ENCODE measurements around the gene EVI5. TPM values are rescaled to one million over a fixed set of nuclear protein-coding genes. Genes with fewer than 3 reads are reported as not detected.

EVI5 gene
- total RNA-seq, 3 donors from 2014 or later: 28.0 to 38.7 (median 31.2) TPM

DNA sequence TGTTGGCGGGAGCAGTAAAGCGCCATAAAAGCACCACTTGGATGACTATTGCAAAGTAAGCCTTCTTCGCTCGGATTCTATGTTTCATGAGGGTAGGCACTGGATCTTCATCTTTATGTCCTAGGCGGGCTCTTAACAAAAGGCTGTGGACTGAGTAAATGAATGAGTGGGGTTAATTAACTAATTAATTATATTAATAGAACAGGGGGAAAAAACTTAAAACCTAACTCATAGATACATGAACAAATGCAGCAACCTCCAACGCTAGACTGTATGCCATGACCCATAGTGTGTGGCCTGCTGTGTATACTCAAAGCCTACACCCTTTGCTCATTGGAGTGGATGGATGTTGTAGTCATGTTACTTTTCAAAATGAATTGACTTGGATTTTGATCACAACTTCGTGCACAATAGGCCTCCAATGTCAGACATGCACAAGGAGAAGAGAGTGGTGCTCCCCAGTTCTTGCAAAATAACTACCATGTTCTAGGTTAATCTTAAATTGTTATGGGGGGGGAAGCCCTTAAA is 297.8 kb downstream of the EVI5 start:
- DNase-seq (ENCODE audit: low spot score in 2 of 2): no peak
- peak overlapping the region; percentile 45 to 69 (median 49) for H3K4me3 ChIP-seq
- no peaks in the 10 kb centered on the region for H3K36me3 ChIP-seq
- H3K9me3 ChIP-seq: no peaks in the 10 kb centered on the region
- H3K27ac ChIP-seq: no peak overlapping the region
- peaks cover 16 to 32% of the 10 kb centered on the region in 2 donors for H3K4me1 ChIP-seq
- H3K27me3 ChIP-seq: peaks cover 11 to 55% of the 10 kb centered on the region in 2 donors
- TF ChIP-seq, protein P1, sequence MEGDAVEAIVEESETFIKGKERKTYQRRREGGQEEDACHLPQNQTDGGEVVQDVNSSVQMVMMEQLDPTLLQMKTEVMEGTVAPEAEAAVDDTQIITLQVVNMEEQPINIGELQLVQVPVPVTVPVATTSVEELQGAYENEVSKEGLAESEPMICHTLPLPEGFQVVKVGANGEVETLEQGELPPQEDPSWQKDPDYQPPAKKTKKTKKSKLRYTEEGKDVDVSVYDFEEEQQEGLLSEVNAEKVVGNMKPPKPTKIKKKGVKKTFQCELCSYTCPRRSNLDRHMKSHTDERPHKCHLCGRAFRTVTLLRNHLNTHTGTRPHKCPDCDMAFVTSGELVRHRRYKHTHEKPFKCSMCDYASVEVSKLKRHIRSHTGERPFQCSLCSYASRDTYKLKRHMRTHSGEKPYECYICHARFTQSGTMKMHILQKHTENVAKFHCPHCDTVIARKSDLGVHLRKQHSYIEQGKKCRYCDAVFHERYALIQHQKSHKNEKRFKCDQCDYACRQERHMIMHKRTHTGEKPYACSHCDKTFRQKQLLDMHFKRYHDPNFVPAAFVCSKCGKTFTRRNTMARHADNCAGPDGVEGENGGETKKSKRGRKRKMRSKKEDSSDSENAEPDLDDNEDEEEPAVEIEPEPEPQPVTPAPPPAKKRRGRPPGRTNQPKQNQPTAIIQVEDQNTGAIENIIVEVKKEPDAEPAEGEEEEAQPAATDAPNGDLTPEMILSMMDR (IDR thresholded peaks at IDR 0.05): no peak
- no peak for TF ChIP-seq POLR2AphosphoS5 (IDR thresholded peaks at IDR 0.05)
- no peak for TF ChIP-seq POLR2A (IDR thresholded peaks at IDR 0.05)
- intact Hi-C loops (cut with DNase I; ENCODE audit: low total_unique reads): no loop called here

DNA sequence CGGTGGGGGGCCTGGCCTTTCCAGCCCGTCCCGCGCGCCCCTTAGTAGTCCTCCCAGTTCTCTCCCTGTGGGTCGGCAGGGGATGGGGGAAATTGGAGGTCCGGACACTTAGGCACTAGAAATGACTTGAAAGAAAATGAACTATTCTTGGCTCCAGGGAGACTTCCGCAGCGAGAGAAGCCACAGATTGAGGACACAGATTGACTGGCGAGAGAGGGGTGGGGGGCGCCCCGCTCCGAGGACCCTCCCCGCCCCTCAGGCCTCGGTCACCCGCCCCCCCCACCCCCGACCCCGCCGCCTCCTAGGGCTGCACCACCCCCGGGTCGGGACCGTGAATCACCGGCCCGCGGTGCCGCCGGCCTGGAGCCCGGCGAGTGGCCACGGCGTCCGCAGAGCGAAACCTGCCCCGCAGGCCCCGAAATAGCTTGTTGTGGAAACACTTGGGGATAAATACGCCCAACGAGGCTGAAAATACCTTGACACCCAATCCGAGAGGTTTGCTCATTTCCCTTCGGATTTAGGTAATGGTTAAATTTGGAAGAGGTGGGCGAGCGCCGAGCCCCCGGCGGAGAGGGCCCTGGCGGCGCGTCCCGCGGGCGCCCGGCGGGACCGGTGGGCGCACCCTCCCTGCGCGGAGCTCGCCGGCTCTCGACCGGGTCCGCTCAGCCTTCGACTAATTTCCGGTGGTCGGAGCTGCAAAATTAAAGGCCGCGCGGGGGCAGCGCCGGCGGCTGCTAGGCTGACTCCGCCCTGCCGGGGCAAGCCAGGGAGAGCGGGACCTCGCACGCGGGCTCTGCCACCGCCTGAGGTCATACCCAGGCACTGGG is 298.4 kb downstream of the EVI5 start, which contains the start of gene GFI1:
TSS of gene GFI1 (minus strand) at position 675 of the 827 bp plus-strand sequence. CDS start 3,438 bp downstream, outside the sequence.
- H3K4me3 ChIP-seq: peak within 1 kb of the TSS; percentile 45 to 69 (median 49)
- H3K36me3 ChIP-seq: no peaks in the 10 kb centered on the region
- H3K27me3 ChIP-seq: peaks cover 11 to 62% of the 10 kb centered on the region in 2 donors
- DNase-seq (ENCODE audit: low spot score in 2 of 2): no peak
- no peaks in the 10 kb centered on the region for H3K9me3 ChIP-seq
- H3K27ac ChIP-seq: peak within 1 kb of the TSS in 1 of 2 donors; percentile 44
- TF ChIP-seq, protein P1 (IDR thresholded peaks at IDR 0.05): no peak
- TF ChIP-seq POLR2A (IDR thresholded peaks at IDR 0.05): no peak
- TF ChIP-seq POLR2AphosphoS5 (IDR thresholded peaks at IDR 0.05): no peak
- H3K4me1 ChIP-seq: peaks cover 16 to 36% of the 10 kb centered on the region in 2 donors
- intact Hi-C loops (cut with DNase I; ENCODE audit: low total_unique reads): no loop called here

DNA sequence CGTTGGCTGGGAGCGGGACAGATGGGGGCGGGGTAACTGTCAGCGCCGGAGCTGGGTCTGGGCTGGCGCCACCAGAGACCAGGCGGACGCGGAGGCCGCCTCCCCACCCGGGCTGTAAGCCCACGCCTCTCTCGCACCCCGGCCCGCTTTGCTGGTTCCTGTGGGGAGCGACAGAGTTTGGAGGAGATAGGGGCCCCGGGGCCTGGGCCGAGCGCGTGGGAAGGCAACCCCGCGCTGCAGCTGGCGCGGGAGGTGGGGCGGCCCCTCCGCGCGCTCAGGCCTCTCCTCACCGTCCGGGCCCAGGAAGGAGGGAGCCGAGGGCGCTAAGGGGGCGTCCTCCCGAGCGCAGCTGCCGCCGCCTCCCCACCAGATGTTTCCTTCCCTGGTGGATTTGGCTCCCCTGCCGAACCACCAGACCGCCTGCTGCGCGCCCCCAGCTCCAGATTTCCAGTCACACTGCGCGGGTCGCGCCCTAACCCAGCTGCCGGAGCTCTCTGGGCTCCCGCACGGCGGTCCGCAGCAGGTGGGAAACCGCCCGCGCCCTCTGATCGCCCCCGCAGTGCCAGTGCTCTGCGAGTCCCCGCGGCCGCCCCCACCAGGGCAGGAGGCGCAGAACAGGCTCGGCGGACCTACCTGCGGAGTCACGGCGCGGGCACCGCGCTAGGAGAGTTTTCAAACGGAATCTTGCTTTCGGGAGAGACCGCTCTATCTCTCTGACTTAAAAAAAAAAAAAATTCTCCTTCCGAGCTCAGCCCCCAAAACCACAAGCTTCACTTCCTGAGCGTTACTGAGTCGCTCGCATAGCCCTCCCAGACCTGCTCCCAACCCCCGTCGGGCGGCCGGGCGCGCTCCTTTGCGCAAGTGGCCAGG is 299.3 kb downstream of the EVI5 start:
- TF ChIP-seq POLR2AphosphoS5 (IDR thresholded peaks at IDR 0.05): no peak
- TF ChIP-seq, protein P1 (IDR thresholded peaks at IDR 0.05): no peak
- TF ChIP-seq POLR2A (IDR thresholded peaks at IDR 0.05): no peak
- no peak for DNase-seq (ENCODE audit: low spot score in 2 of 2)
- intact Hi-C loops (cut with DNase I; ENCODE audit: low total_unique reads): no loop called here
- Histone ChIP-seq H3K27ac (peak overlapping the region in 1 of 2 donors; percentile 44), H3K36me3 (no peaks in the 10 kb centered on the region), H3K4me3 (peak overlapping the region; percentile 45 to 69 (median 49)), H3K27me3 (peaks cover 11 to 71% of the 10 kb centered on the region in 2 donors), H3K9me3 (no peaks in the 10 kb centered on the region), H3K4me1 (peaks cover 16 to 36% of the 10 kb centered on the region in 2 donors)

DNA sequence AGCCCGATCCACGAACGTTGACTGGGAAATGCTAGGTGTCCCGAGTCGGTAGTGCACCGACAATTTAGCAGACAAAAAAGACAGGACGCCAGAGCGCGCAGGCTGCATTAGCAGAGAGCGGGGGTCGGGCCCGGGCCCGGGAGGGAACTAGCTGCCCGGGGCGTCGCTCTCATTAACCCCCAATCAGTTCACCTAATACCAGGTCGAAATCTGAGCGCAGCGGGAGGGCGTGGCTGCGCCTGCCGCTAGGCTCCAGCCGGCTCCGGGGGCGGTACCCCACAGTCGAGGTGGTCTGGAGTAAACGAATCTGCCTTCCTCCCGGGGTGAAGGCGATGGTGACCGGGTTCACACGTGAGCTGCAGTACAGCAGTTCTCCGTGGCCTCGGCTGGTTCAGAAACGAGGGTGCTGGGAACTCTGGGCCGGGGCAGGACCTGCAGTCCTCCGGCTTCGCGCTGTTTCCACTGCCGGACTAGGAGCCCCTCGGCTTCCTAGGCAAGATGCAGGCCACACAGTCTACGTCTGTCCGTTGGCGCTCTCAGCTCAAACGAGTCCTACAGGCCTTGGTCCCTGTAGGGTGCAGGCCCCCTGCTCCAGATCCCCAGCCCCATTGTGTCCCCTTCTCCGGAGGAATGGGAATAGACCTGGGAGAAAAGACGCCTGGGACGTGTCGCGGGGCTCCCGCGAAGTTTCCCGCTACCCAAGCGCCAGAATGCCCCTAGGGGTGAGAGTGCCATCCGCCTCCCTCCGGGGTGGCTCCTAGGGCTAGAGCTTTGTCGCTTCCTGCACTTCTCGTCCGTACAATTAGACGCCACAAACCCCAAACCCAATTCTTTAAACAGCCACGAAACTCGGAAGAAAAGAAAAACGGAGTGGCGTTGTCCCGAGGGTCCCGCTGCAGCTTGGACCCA is 300.2 kb downstream of the EVI5 start:
- H3K27ac ChIP-seq: no peak overlapping the region
- H3K27me3 ChIP-seq: peaks cover 11 to 78% of the 10 kb centered on the region in 2 donors
- DNase-seq (ENCODE audit: low spot score in 2 of 2): no peak
- H3K4me1 ChIP-seq: peaks cover 16 to 36% of the 10 kb centered on the region in 2 donors
- no peaks in the 10 kb centered on the region for H3K9me3 ChIP-seq
- TF ChIP-seq POLR2A (IDR thresholded peaks at IDR 0.05) (no peak), POLR2AphosphoS5 (IDR thresholded peaks at IDR 0.05) (no peak)
- TF ChIP-seq, protein P1 (IDR thresholded peaks at IDR 0.05): no peak
- intact Hi-C loops (cut with DNase I; ENCODE audit: low total_unique reads): no loop called here
- H3K36me3 ChIP-seq: no peaks in the 10 kb centered on the region
- H3K4me3 ChIP-seq: peak overlapping the region; percentile 45 to 69 (median 49)

Measured in breast epithelium (tissue), 4 donors.